Activated T-helper 17 cell treated with anti-CD3 and anti-CD28 coated beads, Interleukin-2, amount 50 U/mL, for 72 hours (primary cell): ENCODE measurements around the gene SCAMP4. TPM values are rescaled to one million over a fixed set of nuclear protein-coding genes. Genes with fewer than 3 reads are reported as not detected.

Source experiments
- ATAC-seq: fragments of 150-1000 bp; cut with Tn5 transposase; replicated peaks from 2 replicates; pipeline ENCODE4 v1.10.0; 2021; ENCODE audit warnings: mild to moderate bottlenecking, moderate library complexity
- H3K27ac Mint-ChIP-seq: one replicate; pipeline ENCODE4 v1.8.0; 2022; ENCODE audit warnings: mixed read lengths
- H3K27me3 Mint-ChIP-seq: one replicate; pipeline ENCODE4 v1.8.0; 2022; ENCODE audit warnings: mixed read lengths
- H3K36me3 Mint-ChIP-seq: one replicate; pipeline ENCODE4 v1.8.0; 2022; ENCODE audit warnings: low read depth, mild to moderate bottlenecking, mixed read lengths
- H3K4me1 Mint-ChIP-seq: one replicate; pipeline ENCODE4 v1.8.0; 2022; ENCODE audit warnings: mixed read lengths
- H3K4me3 Mint-ChIP-seq: one replicate; pipeline ENCODE4 v1.8.0; 2022; ENCODE audit warnings: mild to moderate bottlenecking, mixed read lengths
- H3K9me3 Mint-ChIP-seq: one replicate; pipeline ENCODE4 v1.8.0; 2022; ENCODE audit warnings: mixed read lengths
- total RNA-seq, 2 donors: library from RNA; stranded (reverse); gene quantifications; one replicate each; pipeline ENCODE4 v1.2.3, GENCODE V29; 2022

The SCAMP4 gene
- total RNA-seq, 2 donors from 2014 or later = 31.7 to 36.4 TPM

DNA sequence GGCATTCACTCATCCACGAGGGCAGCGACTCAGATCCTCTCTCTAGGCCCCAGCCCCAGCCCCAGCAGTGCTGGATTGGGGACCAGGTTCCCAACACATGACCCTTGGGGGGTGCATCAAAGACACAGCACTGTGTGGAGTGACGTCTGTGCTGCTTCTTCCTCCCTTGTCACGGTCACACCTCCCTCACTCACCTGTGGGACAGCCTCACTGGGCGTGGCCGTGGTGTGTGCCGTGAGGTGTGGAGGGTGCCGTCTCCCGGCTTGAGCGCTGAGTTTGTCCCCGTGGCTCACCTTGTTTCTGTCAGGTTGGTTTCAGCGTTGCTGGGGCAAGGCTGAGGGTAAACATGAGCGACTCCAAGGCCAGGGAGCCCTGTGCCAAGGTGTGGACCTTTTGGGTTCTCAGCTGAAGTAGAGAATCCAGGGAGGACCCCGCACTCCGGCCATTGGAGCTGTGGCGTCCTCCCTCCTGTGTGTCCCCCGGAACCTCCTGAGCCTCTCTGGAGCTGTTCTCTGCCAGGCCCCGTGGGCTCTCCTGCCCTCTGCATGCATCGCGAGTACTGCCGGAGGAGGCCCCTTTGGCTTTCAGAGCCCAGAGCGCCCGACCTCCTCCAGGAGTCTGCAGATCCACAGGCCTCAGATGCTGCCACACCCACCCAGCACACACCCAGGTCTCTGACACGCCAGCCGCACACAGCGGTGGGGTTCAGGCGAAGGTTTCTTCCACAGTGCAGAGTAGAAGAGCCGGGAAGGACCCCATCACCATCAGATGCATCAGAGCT is 69.4 kb downstream of the SCAMP4 start:
- Mint-ChIP-seq H3K27me3 (no peaks in the 10 kb centered on the region), H3K4me1 (peaks cover 4% of the 10 kb centered on the region), H3K9me3 (no peaks in the 10 kb centered on the region), H3K27ac (no peak overlapping the region), H3K4me3 (no peak overlapping the region), H3K36me3 (peaks cover 36% of the 10 kb centered on the region)
- ATAC-seq = no peak

DNA sequence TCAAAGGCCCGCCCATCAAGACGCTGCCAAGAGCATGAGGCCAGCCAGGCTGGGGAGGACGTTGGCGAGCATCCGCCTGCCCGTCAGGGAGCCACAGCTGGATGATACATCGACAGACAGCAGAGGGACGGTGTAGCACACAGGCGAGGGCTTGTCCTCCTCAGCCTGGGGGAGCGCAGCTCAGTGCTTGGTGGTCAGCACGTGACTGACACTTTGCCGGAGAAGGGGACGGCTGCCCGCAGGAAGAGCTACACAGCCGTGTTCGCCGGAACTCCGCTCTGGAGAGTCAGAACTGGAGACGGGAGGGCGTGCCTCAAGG is 69.9 kb downstream of the SCAMP4 start:
- no peak for ATAC-seq
- Mint-ChIP-seq H3K9me3 (no peaks in the 10 kb centered on the region), H3K4me1 (peaks cover 4% of the 10 kb centered on the region), H3K27ac (no peak overlapping the region), H3K36me3 (peaks cover 34% of the 10 kb centered on the region), H3K27me3 (no peaks in the 10 kb centered on the region), H3K4me3 (no peak overlapping the region)

Other genes starting within 250 kb of the SCAMP4 start
- gene ONECUT3, start 151.9 kb upstream of the SCAMP4 start, total RNA-seq = not detected
- gene ATP8B3, start 93.1 kb upstream of the SCAMP4 start, total RNA-seq = 10 to 100 TPM; 10.1 to 44.8 TPM
- 10 to 100 TPM; 39.7 to 50.0 TPM for gene REXO1, start 56.9 kb upstream of the SCAMP4 start, total RNA-seq
- gene KLF16, start 41.8 kb upstream of the SCAMP4 start, total RNA-seq = 10 to 100 TPM; 16.3 to 32.9 TPM
- gene ABHD17A, start 19.9 kb upstream of the SCAMP4 start, total RNA-seq = 100 to 1,000 TPM in 1 of 2 donors, 10 to 100 TPM in 1; 84.4 to 109 TPM
- 10 to 100 TPM; 11.6 to 12.2 TPM for gene ADAT3, start within 50 bp of the SCAMP4 start, total RNA-seq
- gene CSNK1G2, start 35.8 kb downstream of the SCAMP4 start, total RNA-seq = 10 to 100 TPM; 50.2 to 50.7 TPM
- gene BTBD2, start 110.3 kb downstream of the SCAMP4 start, total RNA-seq = 10 to 100 TPM; 44.2 to 56.0 TPM
- gene MKNK2, start 145.8 kb downstream of the SCAMP4 start, total RNA-seq = 100 to 1,000 TPM; 280 to 525 TPM
- gene MOB3A, start 190.9 kb downstream of the SCAMP4 start, total RNA-seq = 100 to 1,000 TPM; 271 to 387 TPM
- gene IZUMO4, start 191.5 kb downstream of the SCAMP4 start, total RNA-seq = 100 to 1,000 TPM in 1 of 2 donors, 10 to 100 TPM in 1; 13.9 to 143 TPM
- gene AP3D1, start 246.2 kb downstream of the SCAMP4 start, total RNA-seq = 100 to 1,000 TPM in 1 of 2 donors, 10 to 100 TPM in 1; 83.6 to 108 TPM